Keratinocyte (primary cell): ENCODE measurements around the gene TMEM267. TPM values are rescaled to one million over a fixed set of nuclear protein-coding genes. Genes with fewer than 3 reads are reported as not detected.

Experiments used
- DNase-seq: peaks from one replicate; pipeline ENCODE4 v3.0.0-alpha.2; 2011; ENCODE audit warnings: low read depth, missing footprints, low spot score
- FAIRE-seq: peaks from 2 replicates; lab custom pipeline; 2011; peaks lifted over from hg19 to GRCh38; lab: Jason Lieb, UNC
- H2AFZ ChIP-seq: 2 replicates; pipeline ENCODE4 v1.6.0; 2012; ENCODE audit warnings: low read length, control low read depth, inconsistent platforms; ENCODE audit not compliant: control insufficient read depth
- H3K27ac ChIP-seq: 2 replicates; pipeline ENCODE4 v1.5.1; 2011; ENCODE audit warnings: low read length; ENCODE audit not compliant: control insufficient read depth, insufficient read depth
- H3K27me3 ChIP-seq: 3 replicates; pipeline ENCODE4 v1.6.0; 2011; ENCODE audit warnings: low read length; ENCODE audit not compliant: control insufficient read depth, insufficient read depth; ENCODE audit errors: extremely low read depth
- H3K36me3 ChIP-seq, 2 experiments: 2 replicates in 1 of 2; 3 replicates in 1 of 2; pipeline ENCODE4 v1.5.1; 2011; ENCODE audit warnings: low read length in 2 of 2, mild to moderate bottlenecking in 1 of 2; ENCODE audit not compliant: control insufficient read depth in 2 of 2, insufficient read depth in 2 of 2; ENCODE audit errors: extremely low read depth in 1 of 2
- H3K4me1 ChIP-seq: 3 replicates; pipeline ENCODE4 v1.5.1; 2011; ENCODE audit warnings: low read length; ENCODE audit not compliant: control insufficient read depth, insufficient read depth; ENCODE audit errors: extremely low read depth
- H3K4me2 ChIP-seq: 3 replicates; pipeline ENCODE4 v1.6.0; 2011; ENCODE audit warnings: low read depth, low read length; ENCODE audit not compliant: control insufficient read depth, insufficient read depth; ENCODE audit errors: extremely low read depth
- H3K4me3 ChIP-seq, 3 experiments: fragments of 200-600 bp in 1 of 3; sonication (generic) in 1 of 3; 2 replicates in 2 of 3; 3 replicates in 1 of 3; pipeline ENCODE4 v1.5.1; 2011 to 2016; ENCODE audit warnings: low read length in 3 of 3, mild to moderate bottlenecking in 3 of 3, control low read depth in 2 of 3, inconsistent platforms in 1 of 3, low read depth in 1 of 3, mixed read lengths in 1 of 3, mixed run types in 1 of 3, moderate library complexity in 1 of 3; ENCODE audit not compliant: control insufficient read depth in 2 of 3, insufficient read depth in 2 of 3; ENCODE audit errors: extremely low read depth in 1 of 3
- H3K79me2 ChIP-seq: 2 replicates; pipeline ENCODE4 v1.6.0; 2012; ENCODE audit warnings: low read length; ENCODE audit not compliant: control insufficient read depth, insufficient read depth
- H3K9ac ChIP-seq: 3 replicates; pipeline ENCODE4 v1.6.0; 2011; ENCODE audit warnings: low read length; ENCODE audit not compliant: control insufficient read depth, insufficient read depth; ENCODE audit errors: extremely low read depth
- H3K9me1 ChIP-seq: 3 replicates; pipeline ENCODE4 v1.6.0; 2011; ENCODE audit warnings: low read length; ENCODE audit not compliant: control insufficient read depth, insufficient read depth; ENCODE audit errors: extremely low read depth
- H3K9me3 ChIP-seq: 2 replicates; pipeline ENCODE4 v1.5.1; 2012; ENCODE audit warnings: low read depth, low read length; ENCODE audit not compliant: control insufficient read depth
- H4K20me1 ChIP-seq: 3 replicates; pipeline ENCODE4 v1.6.0; 2011; ENCODE audit warnings: low read length; ENCODE audit not compliant: control insufficient read depth, insufficient read depth; ENCODE audit errors: extremely low read depth
- CTCF ChIP-seq, 3 experiments: IDR thresholded peaks in 1 of 3; conservative IDR thresholded peaks in 1 of 3; optimal IDR thresholded peaks in 1 of 3; 2 replicates in 2 of 3; 3 replicates in 1 of 3; pipeline versions ENCODE3 to v1.5.1; 2011; ENCODE audit warnings: low read length in 3 of 3, mild to moderate bottlenecking in 3 of 3, moderate library complexity in 2 of 3, control low read depth in 1 of 3, inconsistent platforms in 1 of 3; ENCODE audit not compliant: insufficient read depth in 2 of 3; ENCODE audit errors: extremely low read depth in 1 of 3
- EZH2 ChIP-seq: IDR thresholded peaks from one replicate; pipeline ENCODE4 v1.6.1; 2012; ENCODE audit warnings: inconsistent platforms, mild to moderate bottlenecking, low read length, moderate library complexity
- dilution Hi-C: fragments of 300-500 bp; cut with MboI; formaldehyde crosslinking; loops from one replicate; pipeline ENCODE4 v1.7.0; 2020; ENCODE audit warnings: low sequenced_read_pairs; ENCODE audit not compliant: extremely low pct_ligation_motif_present
- polyA plus RNA-seq, 5 experiments: library from polyadenylated mRNA; depleted of rRNA in 3 of 5; stranded (reverse) in 3 of 5; stranded (forward) in 1 of 5; unstranded in 1 of 5; fragments of >200 nt; gene quantifications; 1 replicate in 1 of 5; 2 replicates in 3 of 5; 3 replicates in 1 of 5; pipeline versions ENCODE4 v1.2.1 to v1.2.3, GENCODE V29; 2011 to 2012; ENCODE audit warnings: missing spikeins in 2 of 5, low read depth in 1 of 5, low replicate concordance in 1 of 5

Gene TMEM267
- polyA plus RNA-seq, 1 donor (not counting 4 experiments of a cell fraction or from before 2014, with no cell fraction given) = 30.7 TPM

- H3K27me3 ChIP-seq = no peaks in the 10 kb centered on the region
- DNase-seq = no peak
- H3K36me3 ChIP-seq = no peaks in the 10 kb centered on the region
- no peak overlapping the region for H3K4me2 ChIP-seq
- no peaks in the 10 kb centered on the region for H3K9me1 ChIP-seq
- H3K4me1 ChIP-seq = peaks cover 4% of the 10 kb centered on the region
- H2AFZ ChIP-seq = no peak overlapping the region
- dilution Hi-C loops = no loop called here
- H3K9ac ChIP-seq = no peak overlapping the region
- TF ChIP-seq CTCF (optimal IDR thresholded peaks at IDR 0.05 in 1 of 3, IDR thresholded peaks at IDR 0.05 in 1 of 3, conservative IDR thresholded peaks at IDR 0.05 in 1 of 3; ENCODE audit: extremely low read depth in 1 of 3, insufficient read depth in 2 of 3, low read length in 3 of 3) (no peak), EZH2 (no peak)
- H4K20me1 ChIP-seq = no peaks in the 10 kb centered on the region
- peaks cover 21% of the 10 kb centered on the region for H3K79me2 ChIP-seq
- FAIRE-seq = no peak
- H3K4me3 ChIP-seq = no peak overlapping the region
- no peaks in the 10 kb centered on the region for H3K9me3 ChIP-seq
- no peak overlapping the region for H3K27ac ChIP-seq
These were observed 2.7 kb upstream of the TMEM267 start for GRCh38 chr5:43486353-43486752.

- Histone ChIP-seq H3K79me2 (peaks cover 24% of the 10 kb centered on the region), H4K20me1 (no peaks in the 10 kb centered on the region), H3K9me1 (no peaks in the 10 kb centered on the region), H2AFZ (no peak overlapping the region), H3K9me3 (no peaks in the 10 kb centered on the region), H3K27ac (no peak overlapping the region), H3K4me1 (peaks cover 4% of the 10 kb centered on the region), H3K4me2 (no peak overlapping the region), H3K4me3 (no peak overlapping the region), H3K27me3 (no peaks in the 10 kb centered on the region), H3K9ac (no peak overlapping the region), H3K36me3 (no peaks in the 10 kb centered on the region)
- FAIRE-seq (no peak), DNase-seq (no peak)
- TF ChIP-seq CTCF (optimal IDR thresholded peaks at IDR 0.05 in 1 of 3, IDR thresholded peaks at IDR 0.05 in 1 of 3, conservative IDR thresholded peaks at IDR 0.05 in 1 of 3; ENCODE audit: extremely low read depth in 1 of 3, insufficient read depth in 2 of 3, low read length in 3 of 3) (no peak), EZH2 (no peak)
- dilution Hi-C loops = no loop called here
These were observed 1.7 kb upstream of the TMEM267 start for GRCh38 chr5:43485406-43485805.
